GM12801 (cell line): Measurements from ENCODE around the gene DCK.

Source experiments
- CTCF ChIP-seq: IDR thresholded peaks from one replicate; pipeline ENCODE4 v1.5.1; 2011; ENCODE audit warnings: control low read depth; ENCODE audit not compliant: insufficient read length; ENCODE audit errors: extremely low read depth

Gene DCK

GRCh38 chr4:70958681-70959080 is 34.8 kb upstream of the DCK start:
- TF ChIP-seq CTCF = no peak

GRCh38 chr4:70969076-70969475 is 24.4 kb upstream of the DCK start:
- TF ChIP-seq CTCF = no peak

GRCh38 chr4:70976252-70976651 is 17.2 kb upstream of the DCK start:
- no peak for TF ChIP-seq CTCF

- TF ChIP-seq CTCF = no peak
These were observed 13.9 kb upstream of the DCK start for GRCh38 chr4:70979445-70980008.

GRCh38 chr4:70980196-70980595 is 13.3 kb upstream of the DCK start:
- no peak for TF ChIP-seq CTCF

- TF ChIP-seq CTCF = no peak
These were observed 9.3 kb upstream of the DCK start for GRCh38 chr4:70984106-70984505.

GRCh38 chr4:70984589-70984988 is 8.9 kb upstream of the DCK start:
- TF ChIP-seq CTCF = no peak

- no peak for TF ChIP-seq CTCF
These were observed 1.9 kb upstream of the DCK start for GRCh38 chr4:70991596-70991995.
